ENCODE results near the gene CDV3. TPM values are rescaled to one million over a fixed set of nuclear protein-coding genes. Genes with fewer than 3 reads are reported as not detected.

CDV3 gene
- total RNA-seq, 1 experiment from 2014 or later: 193 TPM

- Histone ChIP-seq H4K20me1 (ENCODE audit: insufficient read depth) (0 out of 2 replicates have a peak, but pooled peaks cover 5% of the 10 kb centered on the region), H3K4me2 (no peak overlapping the region), H3K9me2 (ENCODE audit: insufficient read depth) (no peaks in the 10 kb centered on the region), H2AFZ (no peak overlapping the region), H3K27ac (no peak overlapping the region), H3K4me3 (no peak overlapping the region), H3K79me2 (ENCODE audit: low read depth) (0 out of 2 replicates have a peak, but pooled peaks cover 3% of the 10 kb centered on the region), H3K4me1 (replicated peaks; ENCODE audit: insufficient read depth) (no peaks in the 10 kb centered on the region), H3K9me3 (ENCODE audit: insufficient read depth, low read depth) (no peaks in the 10 kb centered on the region), H3K36me3 (ENCODE audit: low read depth) (peaks cover 41% of the 10 kb centered on the region), H3F3A (ENCODE audit: insufficient read depth, low read depth) (no peaks in the 10 kb centered on the region), H3K27me3 (ENCODE audit: insufficient read depth, low read depth) (no peaks in the 10 kb centered on the region)
- intact Hi-C loops (cut with micrococcal nuclease; ENCODE audit: unreplicated experiment): no loop called here
- ChIA-PET CTCF (no interaction called here), POLR2A (ENCODE audit: unreplicated experiment) (interaction anchor here (0.6 kb wide), 1 partner anchor 1192 kb away, joined by 4 read pairs; no protein-coding TSS in a partner anchor)
- DNase-seq: no peak
- TF ChIP-seq CTCF (conservative IDR thresholded peaks at IDR 0.05): no peak
- no peak for TF ChIP-seq EZH2 (IDR thresholded peaks at IDR 0.05; ENCODE audit: low read depth)
- BruUV-seq (replicated peaks): no TSS peak
Observed at GRCh38 chr3:133633439-133633838, 60.0 kb downstream of the CDV3 start.

Other genes starting within 250 kb of the CDV3 start
- gene BFSP2, start 173.6 kb upstream of the CDV3 start, total RNA-seq (2021): not detected in 2 replicates
- 42.2 and 52.2 TPM in 2 replicates for gene TOPBP1, start 88.3 kb downstream of the CDV3 start, total RNA-seq (2021)
- gene TF, start 172.7 kb downstream of the CDV3 start, total RNA-seq (2021): 0.18 and 0.24 TPM in 2 replicates
- 25.5 and 29.8 TPM in 2 replicates for gene SRPRB, start 232.1 kb downstream of the CDV3 start, total RNA-seq (2021)

Data from PC-9 (cell line).